Measurements from ENCODE around the gene HMGB3.

Gene HMGB3

GRCh38 chrX:150990910-150991309 is 7.8 kb downstream of the HMGB3 start:
- Histone ChIP-seq H3K4me1 (ENCODE audit: control insufficient read depth, insufficient read depth, low read length, poor library complexity, severe bottlenecking) (no peaks in the 10 kb centered on the region), H3K27me3 (replicated peaks; ENCODE audit: control insufficient read depth, insufficient read depth, low read length, poor library complexity, severe bottlenecking) (no peaks in the 10 kb centered on the region), H3K9me3 (ENCODE audit: control insufficient read depth, low read length) (no peaks in the 10 kb centered on the region), H3K4me3 (ENCODE audit: insufficient read depth, low read depth, low read length, poor library complexity, severe bottlenecking) (no peak overlapping the region), H3K36me3 (ENCODE audit: control insufficient read depth, insufficient read depth, low read length) (no peaks in the 10 kb centered on the region), H3K27ac (ENCODE audit: insufficient read depth, low read length, poor library complexity, severe bottlenecking) (no peak overlapping the region)
- no peak for DNase-seq

GRCh38 chrX:151000861-151001331 is 17.8 kb downstream of the HMGB3 start:
- Histone ChIP-seq H3K36me3 (ENCODE audit: control insufficient read depth, insufficient read depth, low read length) (no peaks in the 10 kb centered on the region), H3K4me1 (ENCODE audit: control insufficient read depth, insufficient read depth, low read length, poor library complexity, severe bottlenecking) (no peaks in the 10 kb centered on the region), H3K27me3 (replicated peaks; ENCODE audit: control insufficient read depth, insufficient read depth, low read length, poor library complexity, severe bottlenecking) (no peaks in the 10 kb centered on the region), H3K4me3 (ENCODE audit: insufficient read depth, low read depth, low read length, poor library complexity, severe bottlenecking) (no peak overlapping the region), H3K9me3 (ENCODE audit: control insufficient read depth, low read length) (no peaks in the 10 kb centered on the region), H3K27ac (ENCODE audit: insufficient read depth, low read length, poor library complexity, severe bottlenecking) (no peak overlapping the region)
- no peak for DNase-seq

- no peaks in the 10 kb centered on the region for H3K27me3 ChIP-seq (replicated peaks; ENCODE audit: control insufficient read depth, insufficient read depth, low read length, poor library complexity, severe bottlenecking)
- H3K4me1 ChIP-seq (ENCODE audit: control insufficient read depth, insufficient read depth, low read length, poor library complexity, severe bottlenecking) = no peaks in the 10 kb centered on the region
- no peaks in the 10 kb centered on the region for H3K36me3 ChIP-seq (ENCODE audit: control insufficient read depth, insufficient read depth, low read length)
- H3K27ac ChIP-seq (ENCODE audit: insufficient read depth, low read length, poor library complexity, severe bottlenecking) = no peak overlapping the region
- no peak overlapping the region for H3K4me3 ChIP-seq (ENCODE audit: insufficient read depth, low read depth, low read length, poor library complexity, severe bottlenecking)
- no peak for DNase-seq
- H3K9me3 ChIP-seq (ENCODE audit: control insufficient read depth, low read length) = no peaks in the 10 kb centered on the region
These were observed 20.9 kb downstream of the HMGB3 start for GRCh38 chrX:151004085-151004484.

- Histone ChIP-seq H3K27me3 (replicated peaks; ENCODE audit: control insufficient read depth, insufficient read depth, low read length, poor library complexity, severe bottlenecking) (no peaks in the 10 kb centered on the region), H3K4me1 (ENCODE audit: control insufficient read depth, insufficient read depth, low read length, poor library complexity, severe bottlenecking) (no peaks in the 10 kb centered on the region)
These were observed 23.4 kb downstream of the HMGB3 start for GRCh38 chrX:151006410-151007109.

GRCh38 chrX:151009582-151009981 is 26.4 kb downstream of the HMGB3 start:
- Histone ChIP-seq H3K27me3 (replicated peaks; ENCODE audit: control insufficient read depth, insufficient read depth, low read length, poor library complexity, severe bottlenecking) (no peaks in the 10 kb centered on the region), H3K9me3 (ENCODE audit: control insufficient read depth, low read length) (no peaks in the 10 kb centered on the region), H3K4me1 (ENCODE audit: control insufficient read depth, insufficient read depth, low read length, poor library complexity, severe bottlenecking) (no peaks in the 10 kb centered on the region), H3K27ac (ENCODE audit: insufficient read depth, low read length, poor library complexity, severe bottlenecking) (no peak overlapping the region), H3K36me3 (ENCODE audit: control insufficient read depth, insufficient read depth, low read length) (no peaks in the 10 kb centered on the region), H3K4me3 (ENCODE audit: insufficient read depth, low read depth, low read length, poor library complexity, severe bottlenecking) (no peak overlapping the region)
- DNase-seq = no peak

More at GRCh38 chrX:151006410-151007109, 23.4 kb downstream of the HMGB3 start:
- Histone ChIP-seq H3K36me3 (ENCODE audit: control insufficient read depth, insufficient read depth, low read length) (no peaks in the 10 kb centered on the region), H3K9me3 (ENCODE audit: control insufficient read depth, low read length) (no peaks in the 10 kb centered on the region), H3K4me3 (ENCODE audit: insufficient read depth, low read depth, low read length, poor library complexity, severe bottlenecking) (no peak overlapping the region), H3K27ac (ENCODE audit: insufficient read depth, low read length, poor library complexity, severe bottlenecking) (no peak overlapping the region)
- no peak for DNase-seq

- DNase-seq = no peak
- Histone ChIP-seq H3K36me3 (ENCODE audit: control insufficient read depth, insufficient read depth, low read length) (no peaks in the 10 kb centered on the region), H3K9me3 (ENCODE audit: control insufficient read depth, low read length) (no peaks in the 10 kb centered on the region), H3K4me1 (ENCODE audit: control insufficient read depth, insufficient read depth, low read length, poor library complexity, severe bottlenecking) (no peaks in the 10 kb centered on the region), H3K27me3 (replicated peaks; ENCODE audit: control insufficient read depth, insufficient read depth, low read length, poor library complexity, severe bottlenecking) (no peaks in the 10 kb centered on the region), H3K27ac (ENCODE audit: insufficient read depth, low read length, poor library complexity, severe bottlenecking) (no peak overlapping the region), H3K4me3 (ENCODE audit: insufficient read depth, low read depth, low read length, poor library complexity, severe bottlenecking) (no peak overlapping the region)
These were observed 30.1 kb downstream of the HMGB3 start for GRCh38 chrX:151013164-151013743.

- H3K4me3 ChIP-seq (ENCODE audit: insufficient read depth, low read depth, low read length, poor library complexity, severe bottlenecking) = no peak overlapping the region
- H3K4me1 ChIP-seq (ENCODE audit: control insufficient read depth, insufficient read depth, low read length, poor library complexity, severe bottlenecking) = no peaks in the 10 kb centered on the region
- H3K27ac ChIP-seq (ENCODE audit: insufficient read depth, low read length, poor library complexity, severe bottlenecking) = no peak overlapping the region
- H3K36me3 ChIP-seq (ENCODE audit: control insufficient read depth, insufficient read depth, low read length) = no peaks in the 10 kb centered on the region
- no peaks in the 10 kb centered on the region for H3K27me3 ChIP-seq (replicated peaks; ENCODE audit: control insufficient read depth, insufficient read depth, low read length, poor library complexity, severe bottlenecking)
- no peak for DNase-seq
- no peaks in the 10 kb centered on the region for H3K9me3 ChIP-seq (ENCODE audit: control insufficient read depth, low read length)
These were observed 32.5 kb downstream of the HMGB3 start for GRCh38 chrX:151015684-151016083.

GRCh38 chrX:151019856-151020255 is 36.7 kb downstream of the HMGB3 start:
- no peaks in the 10 kb centered on the region for H3K27me3 ChIP-seq (replicated peaks; ENCODE audit: control insufficient read depth, insufficient read depth, low read length, poor library complexity, severe bottlenecking)
- H3K4me1 ChIP-seq (ENCODE audit: control insufficient read depth, insufficient read depth, low read length, poor library complexity, severe bottlenecking) = no peaks in the 10 kb centered on the region
- no peak overlapping the region for H3K4me3 ChIP-seq (ENCODE audit: insufficient read depth, low read depth, low read length, poor library complexity, severe bottlenecking)
- no peaks in the 10 kb centered on the region for H3K36me3 ChIP-seq (ENCODE audit: control insufficient read depth, insufficient read depth, low read length)
- H3K9me3 ChIP-seq (ENCODE audit: control insufficient read depth, low read length) = no peaks in the 10 kb centered on the region
- DNase-seq = no peak
- H3K27ac ChIP-seq (ENCODE audit: insufficient read depth, low read length, poor library complexity, severe bottlenecking) = no peak overlapping the region

GRCh38 chrX:151030845-151031244 is 47.7 kb downstream of the HMGB3 start:
- Histone ChIP-seq H3K4me3 (ENCODE audit: insufficient read depth, low read depth, low read length, poor library complexity, severe bottlenecking) (no peak overlapping the region), H3K27ac (ENCODE audit: insufficient read depth, low read length, poor library complexity, severe bottlenecking) (no peak overlapping the region), H3K4me1 (ENCODE audit: control insufficient read depth, insufficient read depth, low read length, poor library complexity, severe bottlenecking) (no peaks in the 10 kb centered on the region), H3K9me3 (ENCODE audit: control insufficient read depth, low read length) (no peaks in the 10 kb centered on the region), H3K36me3 (ENCODE audit: control insufficient read depth, insufficient read depth, low read length) (no peaks in the 10 kb centered on the region), H3K27me3 (replicated peaks; ENCODE audit: control insufficient read depth, insufficient read depth, low read length, poor library complexity, severe bottlenecking) (no peaks in the 10 kb centered on the region)
- DNase-seq = no peak

- Histone ChIP-seq H3K27me3 (replicated peaks; ENCODE audit: control insufficient read depth, insufficient read depth, low read length, poor library complexity, severe bottlenecking) (no peaks in the 10 kb centered on the region), H3K4me3 (ENCODE audit: insufficient read depth, low read depth, low read length, poor library complexity, severe bottlenecking) (no peak overlapping the region), H3K36me3 (ENCODE audit: control insufficient read depth, insufficient read depth, low read length) (no peaks in the 10 kb centered on the region), H3K9me3 (ENCODE audit: control insufficient read depth, low read length) (no peaks in the 10 kb centered on the region), H3K27ac (ENCODE audit: insufficient read depth, low read length, poor library complexity, severe bottlenecking) (no peak overlapping the region), H3K4me1 (ENCODE audit: control insufficient read depth, insufficient read depth, low read length, poor library complexity, severe bottlenecking) (no peaks in the 10 kb centered on the region)
- no peak for DNase-seq
These were observed 48.3 kb downstream of the HMGB3 start for GRCh38 chrX:151031391-151031975.

All from effector memory CD4-positive, alpha-beta T cell (primary cell).